ENCODE measurements around the gene APP.

APP gene

DNA sequence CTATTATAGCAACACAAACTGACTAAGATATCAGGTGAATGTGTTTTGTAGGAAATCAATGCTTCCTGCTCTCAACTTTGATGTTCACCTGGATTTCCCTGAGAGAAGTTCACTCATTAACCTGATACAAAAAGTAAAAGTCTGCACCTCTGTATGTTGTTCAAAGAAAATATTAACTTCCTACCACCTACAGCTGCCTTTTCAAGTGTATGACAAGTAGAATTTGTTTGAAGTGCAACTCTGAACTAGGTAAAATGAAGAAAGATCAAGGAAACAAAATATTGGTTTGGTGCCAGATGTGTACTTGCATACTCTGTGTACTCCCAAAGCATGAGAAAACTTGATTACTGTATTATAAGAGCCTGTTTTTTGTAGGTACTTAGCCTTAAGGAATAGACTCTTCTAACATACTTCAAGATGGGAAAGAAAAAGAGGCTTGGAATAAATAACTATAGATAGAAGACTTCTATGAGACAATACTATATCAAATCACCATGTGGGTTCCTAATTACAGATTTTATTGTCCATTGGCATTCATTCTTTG, 193.4 kb downstream of the APP start:
- DNase-seq (ENCODE audit: low read depth in 2 of 2), result no peak

DNA sequence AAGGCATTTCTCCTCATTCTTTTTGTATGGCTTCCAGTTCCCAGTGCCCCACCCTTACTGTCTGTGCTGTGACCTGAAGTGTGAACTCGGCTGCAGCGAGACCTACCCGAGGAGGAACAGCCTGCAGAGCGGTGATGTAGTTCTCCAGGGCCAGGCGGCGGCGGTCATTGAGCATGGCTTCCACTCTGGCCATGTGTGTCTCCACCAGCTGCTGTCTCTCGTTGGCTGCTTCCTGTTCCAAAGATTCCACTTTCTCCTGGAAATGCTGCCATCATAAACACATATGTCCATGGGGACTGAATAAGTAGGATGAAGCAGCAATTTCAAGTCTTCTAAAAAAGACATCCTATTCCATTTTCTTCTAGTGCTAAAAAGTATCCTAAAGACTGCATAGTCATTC, 195.6 kb downstream of the APP start:
- DNase-seq (ENCODE audit: low read depth in 2 of 2), result no peak

- no peak for DNase-seq (ENCODE audit: low read depth in 2 of 2)
Measured at GRCh38 chr21:25970254-25970930, 200.2 kb downstream of the APP start.

- no peak for DNase-seq (ENCODE audit: low read depth in 2 of 2)
Measured at GRCh38 chr21:25967901-25968438, 202.6 kb downstream of the APP start.

DNA sequence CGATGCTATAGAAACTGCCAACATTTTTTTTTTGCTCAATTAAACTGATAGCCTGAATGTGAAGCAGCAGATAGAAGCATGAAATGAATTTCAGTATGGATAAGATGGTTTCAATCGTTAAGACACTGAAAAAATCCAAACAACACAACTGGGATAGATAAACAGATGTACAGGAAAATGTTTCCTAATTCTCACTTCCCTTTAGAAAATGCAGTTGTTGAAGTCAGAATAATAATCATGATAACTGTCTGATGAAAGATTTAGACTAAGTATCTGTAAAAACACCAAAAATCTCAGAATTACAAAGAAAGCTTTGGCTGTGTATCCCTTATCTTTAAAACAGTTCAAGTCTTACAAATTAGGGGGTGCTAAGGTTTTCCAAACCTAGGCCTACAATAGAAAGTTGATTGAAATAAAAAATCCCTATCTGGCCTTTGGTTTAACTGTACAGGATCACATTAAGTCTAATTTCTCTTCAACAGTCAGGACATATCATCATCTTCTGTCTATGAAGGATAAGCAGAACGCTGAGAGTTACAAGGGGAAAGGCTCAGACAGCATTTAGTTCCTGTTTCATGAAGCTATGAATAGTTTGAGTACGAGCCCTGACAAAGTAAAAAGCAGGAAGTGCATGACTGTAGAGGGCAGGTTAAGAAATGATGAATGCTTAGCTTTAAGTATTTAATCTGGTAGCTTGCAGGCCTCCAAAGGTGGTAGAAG, 203.2 kb downstream of the APP start:
- no peak for DNase-seq (ENCODE audit: low read depth in 2 of 2)

GRCh38 chr21:25965951-25966707, 204.4 kb downstream of the APP start:
- no peak for DNase-seq (ENCODE audit: low read depth in 2 of 2)

DNA sequence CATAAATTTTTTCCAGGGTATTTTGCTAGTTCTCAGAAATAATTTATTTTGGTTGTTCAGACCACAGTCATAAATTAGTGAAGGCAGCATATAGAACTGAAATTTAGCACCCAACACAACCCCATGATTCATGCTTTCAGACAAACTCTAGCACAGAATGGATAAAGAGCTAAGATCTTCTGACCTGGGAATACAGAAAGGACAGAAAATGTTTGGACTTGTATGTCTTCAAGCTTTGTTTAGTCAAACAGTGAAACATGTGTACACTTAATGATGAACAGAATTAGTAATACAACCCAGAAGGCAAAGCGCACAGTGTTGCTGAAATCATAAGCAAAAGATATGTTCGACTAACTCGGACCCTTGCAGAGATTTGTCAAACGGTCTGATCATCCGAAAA, 205.6 kb downstream of the APP start:
- no peak for DNase-seq (ENCODE audit: low read depth in 2 of 2)

- no peak for DNase-seq (ENCODE audit: low read depth in 2 of 2)
Measured at GRCh38 chr21:25964015-25964414, 206.6 kb downstream of the APP start.

- DNase-seq (ENCODE audit: low read depth in 2 of 2), result no peak
Measured at GRCh38 chr21:25963181-25963580, 207.4 kb downstream of the APP start.

- no peak for DNase-seq (ENCODE audit: low read depth in 2 of 2)
Measured at GRCh38 chr21:25961042-25961441, 209.5 kb downstream of the APP start.

- DNase-seq (ENCODE audit: low read depth in 2 of 2), result no peak
Measured at GRCh38 chr21:25960402-25960801, 210.2 kb downstream of the APP start.

DNA sequence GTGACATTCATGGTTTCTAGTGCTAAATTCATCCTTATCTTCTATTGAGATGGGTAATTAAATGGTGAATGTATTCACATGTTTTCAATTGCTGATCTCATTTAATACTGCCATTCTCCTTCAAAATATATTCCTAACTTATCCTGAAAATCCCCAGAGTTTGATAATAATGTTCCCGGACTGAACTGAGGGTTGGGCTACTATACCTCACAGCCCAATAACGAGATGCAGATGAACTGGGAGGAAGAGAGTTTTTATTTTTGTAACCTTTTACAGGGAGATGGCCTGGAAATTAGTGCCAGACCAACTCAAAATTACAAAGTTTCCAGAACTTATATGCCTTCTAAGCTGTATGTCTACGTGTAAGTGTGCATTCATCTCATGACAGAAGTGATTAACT, 210.8 kb downstream of the APP start:
- no peak for DNase-seq (ENCODE audit: low read depth in 2 of 2)

DNA sequence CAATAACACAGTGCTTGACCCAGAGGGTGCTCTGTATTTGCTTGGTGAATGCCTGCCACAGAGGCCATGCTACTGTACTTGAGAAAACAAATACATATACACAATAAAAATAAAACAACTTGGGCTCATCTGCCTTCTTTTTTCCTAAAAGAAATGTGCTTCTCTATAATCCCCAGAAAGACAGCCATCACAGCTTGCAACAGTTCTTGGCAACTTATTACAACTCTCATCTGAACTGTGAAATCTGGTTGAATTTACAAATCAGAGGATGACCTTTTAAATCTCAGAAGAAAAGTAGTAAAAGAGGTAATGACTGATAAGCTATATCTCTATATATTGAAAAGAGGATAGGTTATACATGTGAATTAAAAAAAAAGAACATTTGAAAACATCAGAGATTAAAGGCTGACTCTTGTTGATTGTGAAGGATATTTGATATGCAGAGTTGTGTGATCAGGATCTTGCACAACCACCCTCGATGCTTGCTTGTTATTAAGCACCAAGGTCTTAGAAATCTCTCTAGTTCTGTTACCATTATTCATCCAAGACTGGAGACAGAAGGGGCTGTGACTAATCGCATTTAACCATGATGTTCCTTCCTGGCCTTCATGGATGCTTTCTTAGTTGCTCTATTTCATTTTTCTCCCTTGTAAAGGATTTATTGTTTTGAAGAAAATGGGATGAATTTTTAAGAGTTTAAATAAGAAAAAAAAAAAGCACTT, 213.4 kb downstream of the APP start:
- DNase-seq (ENCODE audit: low read depth in 2 of 2), result no peak

DNA sequence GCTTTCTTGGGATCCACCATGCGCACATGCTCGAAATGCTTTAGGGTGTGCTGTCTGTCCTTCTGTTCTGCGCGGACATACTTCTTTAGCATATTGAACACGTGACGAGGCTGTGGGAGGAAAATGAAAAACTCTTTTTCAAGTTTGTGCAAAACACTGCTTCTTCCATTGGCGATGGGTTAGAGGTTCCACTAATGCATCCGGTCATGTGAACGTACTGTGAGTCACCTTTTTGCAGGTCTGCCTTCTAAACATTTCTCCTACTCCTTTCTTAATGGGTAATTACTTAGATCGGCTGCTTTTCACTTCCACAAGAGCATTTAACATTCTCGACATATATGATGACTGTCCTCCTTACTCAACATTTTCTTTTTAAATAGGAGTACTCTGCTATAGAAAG, 214.9 kb downstream of the APP start:
- no peak for DNase-seq (ENCODE audit: low read depth in 2 of 2)

GRCh38 chr21:25953659-25954058, 216.9 kb downstream of the APP start:
- DNase-seq (ENCODE audit: low read depth in 2 of 2), result no peak

DNA sequence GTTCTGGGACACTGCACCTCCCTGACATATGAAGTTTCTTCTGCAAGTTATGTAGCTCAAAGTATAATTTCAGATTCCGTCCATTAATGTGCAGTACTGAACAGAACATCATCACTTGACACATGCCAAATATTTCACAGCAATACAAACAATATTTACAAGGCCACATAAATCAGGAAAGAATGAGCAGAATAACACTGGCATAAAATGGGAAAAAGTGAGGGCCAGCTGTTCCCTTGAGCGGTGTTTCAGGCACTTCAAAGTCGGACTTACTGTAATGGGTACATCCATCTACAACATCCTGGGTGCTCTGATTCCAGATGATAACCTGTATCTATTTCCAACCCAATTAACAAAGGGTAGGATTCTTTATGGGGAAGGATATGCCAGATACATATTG, 217.4 kb downstream of the APP start:
- no peak for DNase-seq (ENCODE audit: low read depth in 2 of 2)

GRCh38 chr21:25952306-25952705, 218.3 kb downstream of the APP start:
- no peak for DNase-seq (ENCODE audit: low read depth in 2 of 2)

GRCh38 chr21:25949701-25950100, 220.9 kb downstream of the APP start:
- no peak for DNase-seq (ENCODE audit: low read depth in 2 of 2)

DNA sequence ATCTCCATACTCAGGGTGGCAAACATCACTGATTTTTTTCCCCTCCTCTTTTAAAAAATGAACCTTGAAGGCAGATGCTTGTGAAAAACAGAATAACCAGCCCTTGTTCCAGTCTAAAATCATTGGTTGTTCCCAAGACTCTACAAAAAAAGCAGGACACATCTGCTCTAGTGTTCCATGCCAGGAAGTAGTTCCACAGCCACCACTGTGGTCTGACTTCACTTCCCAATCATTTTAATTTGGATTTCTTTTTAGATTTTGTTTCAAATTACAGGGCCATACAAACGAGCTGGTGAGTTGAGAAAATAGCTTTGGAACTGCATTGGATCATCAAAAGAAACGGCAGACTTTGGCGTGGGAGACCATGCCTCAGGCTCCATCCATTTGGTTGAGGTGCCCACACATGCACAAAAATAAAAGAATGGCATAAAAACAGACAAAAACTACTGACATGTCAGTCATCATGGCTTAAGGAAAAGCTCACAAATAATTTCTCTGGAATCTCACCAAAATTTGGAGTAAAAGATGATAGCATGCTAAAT, 225.8 kb downstream of the APP start:
- no peak for DNase-seq (ENCODE audit: low read depth in 2 of 2)

DNA sequence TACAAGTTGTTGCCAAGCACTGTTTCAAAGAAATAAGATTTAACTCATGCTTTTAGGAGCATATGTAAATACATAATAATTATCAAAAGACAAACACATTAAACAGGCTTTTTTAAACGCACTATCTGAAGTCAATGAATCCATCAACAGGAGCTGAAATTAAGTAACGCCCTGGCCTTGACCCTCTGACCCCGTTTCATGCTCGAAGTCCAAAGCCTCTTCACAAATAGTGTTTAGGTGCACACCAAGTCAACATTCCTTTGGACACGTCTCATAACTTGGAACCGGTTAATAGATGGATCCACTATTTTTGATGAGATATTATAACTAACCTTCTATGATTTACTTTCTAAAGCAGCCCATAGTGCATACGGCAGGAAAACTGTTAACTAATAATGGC, 226.5 kb downstream of the APP start:
- no peak for DNase-seq (ENCODE audit: low read depth in 2 of 2)

DNA sequence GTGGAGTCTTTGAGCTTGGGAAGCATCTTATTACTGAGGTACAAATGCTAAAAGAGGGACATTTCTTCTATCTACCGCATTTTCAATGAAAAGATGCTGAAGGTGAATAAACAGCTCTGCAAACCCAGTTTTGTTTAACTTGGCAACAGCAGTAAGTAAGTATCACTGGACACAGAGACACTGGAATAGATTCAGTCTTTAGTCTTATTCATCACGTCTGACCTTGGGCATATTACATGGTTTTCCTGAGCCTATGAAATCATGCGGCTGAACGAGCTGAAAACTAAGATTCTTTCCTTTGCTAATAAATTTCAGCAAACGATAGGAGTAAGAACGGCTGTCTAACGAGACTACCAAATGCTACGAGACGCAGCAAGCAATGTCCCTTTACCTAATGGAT, 228.4 kb downstream of the APP start:
- no peak for DNase-seq (ENCODE audit: low read depth in 2 of 2)

DNA sequence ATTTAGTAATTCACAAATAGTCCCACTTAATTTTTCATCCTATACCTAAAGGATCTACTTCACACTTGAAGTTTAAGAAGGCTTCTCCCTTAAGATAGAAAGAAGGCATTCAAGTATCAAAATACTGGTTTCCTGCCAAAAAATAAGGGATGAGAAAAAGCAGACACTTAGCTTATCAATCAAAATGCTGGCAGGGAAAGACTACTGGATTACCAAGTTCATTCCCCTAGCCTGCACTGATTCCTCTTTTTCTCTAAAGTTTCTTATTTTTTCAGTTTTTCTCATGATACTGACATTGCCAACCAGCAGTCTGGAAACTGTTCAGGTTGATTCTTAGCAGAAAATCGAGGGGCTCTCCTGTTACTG, 231.2 kb downstream of the APP start:
- DNase-seq (ENCODE audit: low read depth in 2 of 2), result no peak

Data from stimulated activated CD8-positive, alpha-beta memory T cell treated with anti-CD3 and anti-CD28 coated beads, Interleukin-15, amount 100 ng/mL, for 48 hours (primary cell).